ENCODE results near the gene GLOD5. TPM values are rescaled to one million over a fixed set of nuclear protein-coding genes. Genes with fewer than 3 reads are reported as not detected.

GLOD5 gene
- total RNA-seq, 1 donor from 2014 or later = not detected

- Mint-ChIP-seq H3K9me3 (ENCODE audit: unreplicated experiment) (peaks cover 2% of the 10 kb centered on the region), H3K4me3 (ENCODE audit: unreplicated experiment) (no peak overlapping the region), H3K27ac (ENCODE audit: unreplicated experiment) (no peak overlapping the region), H3K36me3 (ENCODE audit: unreplicated experiment) (no peaks in the 10 kb centered on the region), H3K27me3 (ENCODE audit: unreplicated experiment) (no peaks in the 10 kb centered on the region), H3K4me1 (ENCODE audit: low read depth, unreplicated experiment) (no peaks in the 10 kb centered on the region)
- TF ChIP-seq, protein P1, sequence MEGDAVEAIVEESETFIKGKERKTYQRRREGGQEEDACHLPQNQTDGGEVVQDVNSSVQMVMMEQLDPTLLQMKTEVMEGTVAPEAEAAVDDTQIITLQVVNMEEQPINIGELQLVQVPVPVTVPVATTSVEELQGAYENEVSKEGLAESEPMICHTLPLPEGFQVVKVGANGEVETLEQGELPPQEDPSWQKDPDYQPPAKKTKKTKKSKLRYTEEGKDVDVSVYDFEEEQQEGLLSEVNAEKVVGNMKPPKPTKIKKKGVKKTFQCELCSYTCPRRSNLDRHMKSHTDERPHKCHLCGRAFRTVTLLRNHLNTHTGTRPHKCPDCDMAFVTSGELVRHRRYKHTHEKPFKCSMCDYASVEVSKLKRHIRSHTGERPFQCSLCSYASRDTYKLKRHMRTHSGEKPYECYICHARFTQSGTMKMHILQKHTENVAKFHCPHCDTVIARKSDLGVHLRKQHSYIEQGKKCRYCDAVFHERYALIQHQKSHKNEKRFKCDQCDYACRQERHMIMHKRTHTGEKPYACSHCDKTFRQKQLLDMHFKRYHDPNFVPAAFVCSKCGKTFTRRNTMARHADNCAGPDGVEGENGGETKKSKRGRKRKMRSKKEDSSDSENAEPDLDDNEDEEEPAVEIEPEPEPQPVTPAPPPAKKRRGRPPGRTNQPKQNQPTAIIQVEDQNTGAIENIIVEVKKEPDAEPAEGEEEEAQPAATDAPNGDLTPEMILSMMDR (IDR thresholded peaks at IDR 0.05; ENCODE audit: partially characterized antibody, unreplicated experiment) = no peak
- no peak for DNase-seq
These were observed 21.2 kb downstream of the GLOD5 start for GRCh38 chrX:48782795-48783194.

- no peak overlapping the region for H3K4me3 Mint-ChIP-seq (ENCODE audit: unreplicated experiment)
- H3K27ac Mint-ChIP-seq (ENCODE audit: unreplicated experiment) = no peak overlapping the region
- TF ChIP-seq, protein P1 (IDR thresholded peaks at IDR 0.05; ENCODE audit: partially characterized antibody, unreplicated experiment) = no peak
- no peaks in the 10 kb centered on the region for H3K36me3 Mint-ChIP-seq (ENCODE audit: unreplicated experiment)
- no peaks in the 10 kb centered on the region for H3K27me3 Mint-ChIP-seq (ENCODE audit: unreplicated experiment)
- peaks cover 1% of the 10 kb centered on the region for H3K4me1 Mint-ChIP-seq (ENCODE audit: low read depth, unreplicated experiment)
- no peak for DNase-seq
- peaks cover 2% of the 10 kb centered on the region for H3K9me3 Mint-ChIP-seq (ENCODE audit: unreplicated experiment)
These were observed 23.2 kb downstream of the GLOD5 start for GRCh38 chrX:48784726-48785125.

DNA sequence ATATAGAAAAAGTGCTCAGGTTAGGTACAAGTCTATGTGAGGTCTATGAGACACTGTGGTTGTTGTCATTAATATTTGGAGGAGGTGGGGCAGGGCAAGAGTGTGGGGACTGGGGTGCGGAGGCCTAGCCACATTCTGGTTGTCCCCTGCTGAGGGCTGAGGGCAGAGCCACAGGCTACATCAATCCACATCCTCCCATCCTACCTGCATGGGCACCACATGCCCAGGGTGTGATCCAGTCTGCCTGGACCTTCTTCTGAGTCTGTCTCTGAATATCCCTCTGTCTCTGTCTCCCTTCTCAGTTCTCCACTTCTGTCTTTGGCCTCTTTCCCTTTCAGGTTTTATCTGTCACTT is 23.6 kb downstream of the GLOD5 start:
- Mint-ChIP-seq H3K4me1 (ENCODE audit: low read depth, unreplicated experiment) (peaks cover 1% of the 10 kb centered on the region), H3K9me3 (ENCODE audit: unreplicated experiment) (peaks cover 2% of the 10 kb centered on the region), H3K27ac (ENCODE audit: unreplicated experiment) (no peak overlapping the region), H3K27me3 (ENCODE audit: unreplicated experiment) (no peaks in the 10 kb centered on the region), H3K36me3 (ENCODE audit: unreplicated experiment) (no peaks in the 10 kb centered on the region), H3K4me3 (ENCODE audit: unreplicated experiment) (no peak overlapping the region)
- TF ChIP-seq, protein P1 (IDR thresholded peaks at IDR 0.05; ENCODE audit: partially characterized antibody, unreplicated experiment) = no peak
- DNase-seq = no peak

DNA sequence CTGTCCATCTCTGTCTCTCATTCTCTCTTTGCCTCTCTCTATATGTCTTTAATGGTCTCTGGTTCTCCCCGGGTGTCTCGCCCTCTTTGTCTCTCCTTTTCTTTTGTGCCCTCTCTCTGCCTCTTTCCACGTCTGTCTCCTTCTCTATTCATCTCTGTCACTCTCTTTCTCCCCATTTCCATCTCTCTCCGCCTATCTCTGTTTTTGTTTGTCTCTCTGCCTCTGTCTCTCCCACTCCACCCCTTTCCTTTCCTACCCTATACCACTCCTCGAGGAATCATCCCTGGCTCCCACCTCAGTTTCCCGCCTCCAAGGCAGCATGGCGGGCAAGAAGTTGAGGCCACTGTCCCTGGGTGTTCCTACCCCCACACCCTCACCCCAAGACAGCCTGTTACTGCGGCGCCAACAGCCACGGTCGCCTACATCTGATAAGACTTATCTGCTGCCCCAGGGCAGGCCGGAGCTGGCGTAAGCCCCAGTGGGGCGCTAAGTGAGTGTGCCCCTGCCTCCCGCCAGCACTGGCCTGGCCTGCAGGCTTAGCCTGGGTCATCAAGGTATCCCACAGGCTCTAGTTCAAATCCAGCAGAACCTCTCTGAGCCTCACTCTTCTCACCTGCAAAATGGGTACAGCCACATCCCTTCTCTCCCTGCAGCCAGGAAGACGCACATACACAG is 24.1 kb downstream of the GLOD5 start:
- Mint-ChIP-seq H3K9me3 (ENCODE audit: unreplicated experiment) (peaks cover 2% of the 10 kb centered on the region), H3K36me3 (ENCODE audit: unreplicated experiment) (no peaks in the 10 kb centered on the region), H3K4me3 (ENCODE audit: unreplicated experiment) (no peak overlapping the region), H3K4me1 (ENCODE audit: low read depth, unreplicated experiment) (peaks cover 1% of the 10 kb centered on the region), H3K27me3 (ENCODE audit: unreplicated experiment) (no peaks in the 10 kb centered on the region), H3K27ac (ENCODE audit: unreplicated experiment) (no peak overlapping the region)
- TF ChIP-seq, protein P1 (IDR thresholded peaks at IDR 0.05; ENCODE audit: partially characterized antibody, unreplicated experiment) = no peak
- DNase-seq = no peak

DNA sequence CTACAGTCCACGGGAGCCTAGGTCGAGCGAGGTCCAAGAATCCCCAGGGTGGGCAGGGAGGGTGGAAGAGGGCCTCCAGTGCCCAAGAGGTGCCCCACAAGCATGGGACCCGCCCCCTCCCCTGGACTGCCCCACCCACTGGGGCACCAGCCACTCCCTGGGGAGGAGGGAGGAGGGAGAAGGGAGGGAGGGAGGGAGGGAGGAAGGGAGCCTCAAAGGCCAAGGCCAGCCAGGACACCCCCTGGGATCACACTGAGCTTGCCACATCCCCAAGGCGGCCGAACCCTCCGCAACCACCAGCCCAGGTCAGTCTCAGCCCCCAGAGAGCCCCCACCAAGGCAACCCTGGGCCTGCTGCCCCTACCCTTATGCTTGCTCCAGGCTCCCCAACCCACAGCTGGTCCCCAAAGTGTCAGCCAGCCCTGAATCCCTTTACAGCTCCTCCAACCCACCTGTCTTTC is 24.8 kb downstream of the GLOD5 start, which contains the start of gene GATA1:
Gene GATA1 (plus strand): TSS at position 250 of the 460 bp plus-strand sequence. CDS start 4,520 bp downstream, outside the sequence.
- no peaks in the 10 kb centered on the region for H3K36me3 Mint-ChIP-seq (ENCODE audit: unreplicated experiment)
- H3K27ac Mint-ChIP-seq (ENCODE audit: unreplicated experiment) = no peak within 1 kb of the TSS
- TF ChIP-seq, protein P1 (IDR thresholded peaks at IDR 0.05; ENCODE audit: partially characterized antibody, unreplicated experiment) = no peak
- DNase-seq = no peak
- H3K4me3 Mint-ChIP-seq (ENCODE audit: unreplicated experiment) = no peak within 1 kb of the TSS
- peaks cover 1% of the 10 kb centered on the region for H3K4me1 Mint-ChIP-seq (ENCODE audit: low read depth, unreplicated experiment)
- H3K9me3 Mint-ChIP-seq (ENCODE audit: unreplicated experiment) = peaks cover 2% of the 10 kb centered on the region
- H3K27me3 Mint-ChIP-seq (ENCODE audit: unreplicated experiment) = no peaks in the 10 kb centered on the region
